IMR-90 (cell line): Measurements from ENCODE around the gene ABCC3.
A peak's percentile ranks its signal among the peaks of the same experiment; 100 is the strongest.

Source experiments
- BHLHE40 ChIP-seq: fragments of 150-350 bp; IDR thresholded peaks from 2 replicates; pipeline ENCODE4 v1.6.1; 2016; ENCODE audit warnings: mild to moderate bottlenecking, low read depth, low read length
- CEBPB ChIP-seq: IDR thresholded peaks from 2 replicates; pipeline ENCODE4 v1.6.1; 2012; ENCODE audit warnings: low read depth, low read length, improper control_type of control experiment
- CHD1 ChIP-seq: IDR thresholded peaks from 2 replicates; pipeline ENCODE4 v1.6.1; 2012; ENCODE audit warnings: low read depth, low read length, improper control_type of control experiment
- CTCF ChIP-seq: conservative IDR thresholded peaks from 2 replicates; pipeline ENCODE4 v1.5.1; 2012; ENCODE audit warnings: mild to moderate bottlenecking, low read depth, low read length, improper control_type of control experiment
- FOS ChIP-seq: fragments of 150-350 bp; IDR thresholded peaks from 2 replicates; pipeline ENCODE4 v1.6.1; 2016; ENCODE audit warnings: low read depth, low read length
- POLR2A ChIP-seq: IDR thresholded peaks from 2 replicates; pipeline ENCODE4 v1.6.1; 2012; ENCODE audit warnings: mild to moderate bottlenecking, low read depth, low read length
- RAD21 ChIP-seq: IDR thresholded peaks from 2 replicates; pipeline ENCODE4 v1.6.1; 2012; ENCODE audit warnings: low read length, improper control_type of control experiment
- RCOR1 ChIP-seq: IDR thresholded peaks from 2 replicates; pipeline ENCODE4 v1.6.1; 2012; ENCODE audit warnings: mild to moderate bottlenecking, low read length, improper control_type of control experiment; ENCODE audit not compliant: insufficient replicate concordance
- SMC3 ChIP-seq: fragments of 150-350 bp; IDR thresholded peaks from 2 replicates; pipeline ENCODE4 v1.6.1; 2016; ENCODE audit warnings: low read depth, mild to moderate bottlenecking, antibody characterized with exemption, low read length, moderate library complexity
- USF2 ChIP-seq: fragments of 150-350 bp; IDR thresholded peaks from 2 replicates; pipeline ENCODE4 v1.6.1; 2017; ENCODE audit warnings: mild to moderate bottlenecking, antibody characterized with exemption, low read length, low read depth

GRCh38 chr17:50634915-50635731 lies 442 bp downstream of the ABCC3 start:
- TF ChIP-seq CTCF = no peak
- no peak for TF ChIP-seq POLR2A
- peak; percentile 88 for TF ChIP-seq CEBPB
- TF ChIP-seq FOS = no peak
- no peak for TF ChIP-seq RCOR1
- TF ChIP-seq SMC3 = no peak
- no peak for TF ChIP-seq CHD1
- TF ChIP-seq RAD21 = no peak
- no peak for TF ChIP-seq BHLHE40
- TF ChIP-seq USF2 = no peak
